MCF 10A (cell line): ENCODE measurements around the gene IL16. TPM values are rescaled to one million over a fixed set of nuclear protein-coding genes. Genes with fewer than 3 reads are reported as not detected.

Experiments
- BruUV-seq: library from RNA; stranded (reverse); fragments of 400-500 nt; replicated peaks from 2 replicates; lab custom pipeline; 2021; lab: Mats Ljungman, UMichigan
- CTCF ChIA-PET: fragments of 300-600 bp; sonication (Branson Sonifier 250); formaldehyde crosslinking; extraction: SDS; loops from one replicate; lab custom pipeline; 2021; ENCODE audit warnings: antibody characterized with exemption, inconsistent platforms; lab: Yijun Ruan, JAX
- POLR2A ChIA-PET: fragments of 300-600, 350-650 bp; sonication (Branson Sonifier 250); formaldehyde crosslinking; extraction: SDS; loops from one replicate; lab custom pipeline; 2020; ENCODE audit warnings: antibody characterized with exemption, inconsistent platforms; lab: Yijun Ruan, JAX
- DNase-seq: peaks from one replicate; pipeline ENCODE4 v3.0.0-alpha.2; 2018; ENCODE audit not compliant: unreplicated experiment
- H3K27ac Mint-ChIP-seq: one replicate; pipeline ENCODE4 v1.8.0; 2022; ENCODE audit warnings: mild to moderate bottlenecking, low read depth, mixed read lengths; ENCODE audit not compliant: unreplicated experiment
- H3K27me3 Mint-ChIP-seq: one replicate; pipeline ENCODE4 v1.8.0; 2022; ENCODE audit warnings: mixed read lengths; ENCODE audit not compliant: insufficient read depth, unreplicated experiment
- H3K36me3 Mint-ChIP-seq: one replicate; pipeline ENCODE4 v1.8.0; 2022; ENCODE audit warnings: mild to moderate bottlenecking, moderate library complexity, mixed read lengths; ENCODE audit not compliant: insufficient read depth, unreplicated experiment
- H3K4me1 Mint-ChIP-seq: one replicate; pipeline ENCODE4 v1.8.0; 2022; ENCODE audit warnings: mixed read lengths; ENCODE audit not compliant: insufficient read depth, unreplicated experiment
- H3K4me3 Mint-ChIP-seq: one replicate; pipeline ENCODE4 v1.8.0; 2022; ENCODE audit warnings: mild to moderate bottlenecking, moderate library complexity, mixed read lengths; ENCODE audit not compliant: unreplicated experiment
- H3K9me3 Mint-ChIP-seq: one replicate; pipeline ENCODE4 v1.8.0; 2022; ENCODE audit warnings: mixed read lengths; ENCODE audit not compliant: unreplicated experiment
- intact Hi-C: fragments of 100-400 bp; cut with micrococcal nuclease; formaldehyde crosslinking; loops from 2 replicates; pipeline ENCODE4 v1.14.1; 2022
- total RNA-seq: library from RNA; stranded (reverse); gene quantifications from 2 replicates; pipeline ENCODE4 v1.2.3, GENCODE V29; 2022
- TF ChIP-seq, protein P1 (sequence below): fragments of 200-600 bp; IDR thresholded peaks from one replicate; pipeline ENCODE4 v1.8.0; 2022; ENCODE audit warnings: antibody characterized with exemption, mild to moderate bottlenecking; ENCODE audit not compliant: unreplicated experiment

IL16 gene
- total RNA-seq, 1 experiment from 2014 or later, result 0.72 TPM

DNA sequence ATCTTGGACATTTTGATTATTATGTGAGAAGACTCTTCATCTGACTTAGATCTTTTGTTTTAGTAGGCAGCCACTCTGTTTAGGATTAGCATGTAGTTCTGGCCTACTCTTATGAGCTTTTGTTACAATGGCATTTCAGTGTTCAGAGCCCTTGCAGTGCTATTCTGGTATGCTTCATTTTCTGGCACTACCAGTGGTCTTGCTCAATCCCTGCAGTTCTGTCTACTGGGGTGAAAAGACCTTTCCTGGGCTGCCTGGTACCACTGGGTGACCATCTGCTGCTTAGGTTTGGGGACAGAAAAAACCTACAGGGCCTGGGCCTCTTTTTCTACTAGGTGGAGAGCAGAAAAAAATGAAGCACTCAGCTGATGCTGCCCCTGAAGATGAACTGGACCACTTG lies 42.5 kb downstream of the IL16 start:
- Mint-ChIP-seq H3K27ac (no peak overlapping the region), H3K27me3 (no peaks in the 10 kb centered on the region), H3K36me3 (no peaks in the 10 kb centered on the region), H3K9me3 (peaks cover 18% of the 10 kb centered on the region), H3K4me3 (no peak overlapping the region), H3K4me1 (no peaks in the 10 kb centered on the region)
- no TSS peak for BruUV-seq
- no peak for DNase-seq
- intact Hi-C loops, result no loop called here
- TF ChIP-seq, protein P1, sequence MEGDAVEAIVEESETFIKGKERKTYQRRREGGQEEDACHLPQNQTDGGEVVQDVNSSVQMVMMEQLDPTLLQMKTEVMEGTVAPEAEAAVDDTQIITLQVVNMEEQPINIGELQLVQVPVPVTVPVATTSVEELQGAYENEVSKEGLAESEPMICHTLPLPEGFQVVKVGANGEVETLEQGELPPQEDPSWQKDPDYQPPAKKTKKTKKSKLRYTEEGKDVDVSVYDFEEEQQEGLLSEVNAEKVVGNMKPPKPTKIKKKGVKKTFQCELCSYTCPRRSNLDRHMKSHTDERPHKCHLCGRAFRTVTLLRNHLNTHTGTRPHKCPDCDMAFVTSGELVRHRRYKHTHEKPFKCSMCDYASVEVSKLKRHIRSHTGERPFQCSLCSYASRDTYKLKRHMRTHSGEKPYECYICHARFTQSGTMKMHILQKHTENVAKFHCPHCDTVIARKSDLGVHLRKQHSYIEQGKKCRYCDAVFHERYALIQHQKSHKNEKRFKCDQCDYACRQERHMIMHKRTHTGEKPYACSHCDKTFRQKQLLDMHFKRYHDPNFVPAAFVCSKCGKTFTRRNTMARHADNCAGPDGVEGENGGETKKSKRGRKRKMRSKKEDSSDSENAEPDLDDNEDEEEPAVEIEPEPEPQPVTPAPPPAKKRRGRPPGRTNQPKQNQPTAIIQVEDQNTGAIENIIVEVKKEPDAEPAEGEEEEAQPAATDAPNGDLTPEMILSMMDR, result no peak
- ChIA-PET POLR2A (no interaction called here), CTCF (no interaction called here)

DNA sequence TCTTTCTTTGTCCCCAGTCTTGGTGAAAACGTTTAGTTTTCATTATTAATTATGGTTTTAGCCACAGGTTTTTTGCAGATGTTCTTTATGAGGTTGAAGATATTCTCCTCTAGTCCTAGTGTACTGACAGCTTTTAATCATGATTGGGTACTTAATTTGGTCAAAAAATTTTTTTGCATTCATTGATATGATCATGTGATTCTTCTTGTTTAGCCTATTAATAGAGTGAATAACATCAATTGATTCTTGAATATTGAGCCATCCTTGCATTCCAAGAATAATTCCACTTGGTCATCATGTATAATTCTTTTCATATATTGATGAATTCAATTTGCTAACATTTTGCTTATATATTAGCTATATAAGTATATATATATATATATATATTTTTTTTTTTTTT lies 46.1 kb downstream of the IL16 start:
- POLR2A ChIA-PET, result no interaction called here
- Mint-ChIP-seq H3K4me3 (no peak overlapping the region), H3K4me1 (no peaks in the 10 kb centered on the region), H3K36me3 (no peaks in the 10 kb centered on the region), H3K27ac (no peak overlapping the region), H3K9me3 (peaks cover 29% of the 10 kb centered on the region), H3K27me3 (no peaks in the 10 kb centered on the region)
- no TSS peak for BruUV-seq
- TF ChIP-seq, protein P1, result no peak
- CTCF ChIA-PET, result interaction anchor here (0.6 to 1.2 kb wide), 4 partner anchors 22 to 88 kb away, joined by 3 read pairs; no protein-coding TSS in a partner anchor
- intact Hi-C loops, result no loop called here
- no peak for DNase-seq

DNA sequence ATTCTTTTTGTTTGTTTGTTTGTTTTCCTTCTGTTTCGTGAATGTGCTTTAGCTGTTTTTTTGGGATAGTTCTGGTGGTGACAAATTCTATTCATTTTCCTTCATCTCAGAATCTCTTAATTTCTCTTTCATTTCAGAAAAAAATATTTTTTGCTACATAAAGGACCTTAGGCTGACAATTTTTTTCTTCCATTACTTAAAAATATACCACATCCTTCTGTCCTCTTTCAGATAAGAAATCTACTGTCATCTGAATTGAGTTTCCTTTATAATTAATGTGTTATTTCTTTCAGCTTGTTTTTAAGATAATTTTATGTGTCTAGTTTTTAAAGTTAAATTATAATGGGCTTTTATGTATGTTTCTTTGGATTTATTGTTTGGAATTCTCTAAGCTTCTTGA lies 47.6 kb downstream of the IL16 start:
- no peaks in the 10 kb centered on the region for H3K27me3 Mint-ChIP-seq
- ChIA-PET POLR2A (interaction anchor here (1.4 kb wide), 1 partner anchor 84 kb away, joined by 5 read pairs; no protein-coding TSS in a partner anchor), CTCF (interaction anchor here (1.1 to 2.4 kb wide), 4 partner anchors 20 to 138 kb away, joined by 3 to 14 read pairs (median 4); no protein-coding TSS in a partner anchor)
- DNase-seq, result no peak
- H3K36me3 Mint-ChIP-seq, result no peaks in the 10 kb centered on the region
- H3K9me3 Mint-ChIP-seq, result peaks cover 29% of the 10 kb centered on the region
- H3K4me3 Mint-ChIP-seq, result no peak overlapping the region
- no peak overlapping the region for H3K27ac Mint-ChIP-seq
- H3K4me1 Mint-ChIP-seq, result no peaks in the 10 kb centered on the region
- BruUV-seq, result no TSS peak
- TF ChIP-seq, protein P1, result no peak
- intact Hi-C loops, result no loop called here

DNA sequence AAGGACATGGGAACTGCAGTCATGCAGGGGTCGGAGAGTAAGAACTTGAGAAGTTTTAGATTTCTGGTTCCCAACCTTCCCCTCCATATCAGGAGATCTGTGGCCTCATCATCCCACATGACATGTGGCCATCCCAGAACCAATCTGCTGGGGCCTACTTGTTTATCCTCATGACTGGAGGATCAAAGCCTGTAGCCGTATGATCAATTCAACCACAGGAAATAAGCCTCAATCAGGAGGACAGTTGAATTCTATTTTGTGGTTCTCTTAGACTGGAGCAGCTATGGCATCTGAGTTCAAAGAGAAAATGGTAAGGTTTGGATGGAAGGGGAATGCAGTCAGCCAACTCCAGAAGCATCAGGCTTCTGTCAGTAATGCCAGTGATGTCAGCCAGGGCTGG lies 57.2 kb downstream of the IL16 start:
- POLR2A ChIA-PET, result interaction anchor here (1.9 kb wide), 1 partner anchor 97 kb away, joined by 6 read pairs; no protein-coding TSS in a partner anchor
- TF ChIP-seq, protein P1, result no peak
- Mint-ChIP-seq H3K9me3 (no peaks in the 10 kb centered on the region), H3K4me3 (no peak overlapping the region), H3K27me3 (no peaks in the 10 kb centered on the region), H3K36me3 (no peaks in the 10 kb centered on the region), H3K27ac (no peak overlapping the region), H3K4me1 (peaks cover 13% of the 10 kb centered on the region)
- intact Hi-C loops, result no loop called here
- CTCF ChIA-PET, result interaction anchor here (0.9 to 2.6 kb wide), 4 partner anchors 12 to 148 kb away, joined by 3 to 30 read pairs (median 7); no protein-coding TSS in a partner anchor
- DNase-seq, result no peak
- no TSS peak for BruUV-seq
